ENCODE results near the gene GADL1. TPM values are rescaled to one million over a fixed set of nuclear protein-coding genes. Genes with fewer than 3 reads are reported as not detected.

The GADL1 gene, protein sequence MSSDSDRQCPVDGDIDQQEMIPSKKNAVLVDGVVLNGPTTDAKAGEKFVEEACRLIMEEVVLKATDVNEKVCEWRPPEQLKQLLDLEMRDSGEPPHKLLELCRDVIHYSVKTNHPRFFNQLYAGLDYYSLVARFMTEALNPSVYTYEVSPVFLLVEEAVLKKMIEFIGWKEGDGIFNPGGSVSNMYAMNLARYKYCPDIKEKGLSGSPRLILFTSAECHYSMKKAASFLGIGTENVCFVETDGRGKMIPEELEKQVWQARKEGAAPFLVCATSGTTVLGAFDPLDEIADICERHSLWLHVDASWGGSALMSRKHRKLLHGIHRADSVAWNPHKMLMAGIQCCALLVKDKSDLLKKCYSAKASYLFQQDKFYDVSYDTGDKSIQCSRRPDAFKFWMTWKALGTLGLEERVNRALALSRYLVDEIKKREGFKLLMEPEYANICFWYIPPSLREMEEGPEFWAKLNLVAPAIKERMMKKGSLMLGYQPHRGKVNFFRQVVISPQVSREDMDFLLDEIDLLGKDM
- not detected in 5 replicates for total RNA-seq (2022; extraction: Qiagen RNA extraction)

DNA sequence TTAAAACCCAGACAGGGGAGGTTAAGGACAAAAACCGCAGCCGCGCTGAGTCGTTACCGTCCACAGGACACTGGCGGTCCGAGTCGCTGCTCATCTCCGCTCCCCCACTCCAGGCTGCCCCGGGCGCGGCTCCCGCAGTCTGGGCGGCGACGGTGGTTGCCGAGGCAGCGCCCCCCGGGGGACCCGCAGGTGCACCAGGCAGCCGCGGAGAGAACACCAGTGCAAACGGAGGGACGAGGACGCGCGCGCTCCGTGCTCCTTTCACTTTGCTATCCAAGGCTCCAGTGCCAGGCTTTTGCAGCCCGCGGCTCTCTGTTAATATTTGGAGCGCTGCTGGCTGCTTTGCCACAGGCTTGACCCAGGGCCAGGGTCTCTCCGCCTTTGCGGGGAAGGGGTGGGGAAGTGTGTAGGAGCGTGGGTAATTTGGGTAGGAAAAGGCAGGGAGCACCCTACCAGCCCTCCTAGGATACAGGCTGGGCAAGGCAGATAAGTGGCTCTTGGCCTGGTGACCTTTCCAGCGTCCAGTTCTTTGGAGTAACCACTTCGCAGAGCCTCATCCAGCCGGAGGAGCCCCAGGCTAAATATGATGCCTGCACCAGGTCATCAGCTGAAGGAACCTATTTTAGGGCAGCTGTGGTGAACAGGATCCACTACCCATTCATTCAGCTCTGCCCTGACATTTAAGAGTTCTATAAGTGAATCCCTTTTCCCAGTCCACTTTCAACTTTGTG is at the start of gene GADL1:
GADL1 (minus strand) TSS at position 141 of the 731 bp plus-strand sequence; CDS start at position 94, 47 bp downstream.

Measured in A549 treated with AZD2906 at 1 μM for 4 hours (cell line).